Activated CD4-positive, alpha-beta T cell treated with anti-CD3 and anti-CD28 coated beads, Interleukin-2, amount 10 ng/mL, durations not matched to agents 7 days and 5 days (primary cell): Measurements from ENCODE around the gene MAST4. TPM values are rescaled to one million over a fixed set of nuclear protein-coding genes. Genes with fewer than 3 reads are reported as not detected.

Experiments
- CTCF ChIA-PET: fragments of 350-600 bp; sonication (Branson Sonifier 250); formaldehyde crosslinking; loops from one replicate; lab custom pipeline; 2021; ENCODE audit warnings: antibody characterized with exemption; lab: Charles Lee
- POLR2A ChIA-PET: fragments of 350-600 bp; sonication (Branson Sonifier 250); formaldehyde crosslinking; loops from one replicate; lab custom pipeline; 2021; ENCODE audit warnings: antibody characterized with exemption; lab: Charles Lee
- DNase-seq: peaks from one replicate; pipeline ENCODE4 v3.0.0-alpha.2; 2020
- H3K27ac Mint-ChIP-seq: one replicate; pipeline ENCODE4 v1.8.0; 2021; ENCODE audit warnings: mild to moderate bottlenecking, moderate library complexity, mixed read lengths
- H3K27me3 Mint-ChIP-seq: one replicate; pipeline ENCODE4 v1.8.0; 2021; ENCODE audit warnings: mixed read lengths
- H3K36me3 Mint-ChIP-seq: one replicate; pipeline ENCODE4 v1.8.0; 2021; ENCODE audit warnings: low read depth, mixed read lengths
- H3K4me1 Mint-ChIP-seq: one replicate; pipeline ENCODE4 v1.8.0; 2021; ENCODE audit warnings: mixed read lengths
- H3K4me3 Mint-ChIP-seq: one replicate; pipeline ENCODE4 v1.8.0; 2021; ENCODE audit warnings: mild to moderate bottlenecking, moderate library complexity, mixed read lengths
- H3K9me3 Mint-ChIP-seq: one replicate; pipeline ENCODE4 v1.8.0; 2021; ENCODE audit warnings: mixed read lengths
- total RNA-seq, 2 experiments: library from RNA; stranded (reverse); gene quantifications; one replicate each; pipeline ENCODE4 v1.2.3, GENCODE V29; 2021

Gene MAST4
- total RNA-seq, 2 experiments from 2014 or later, result 23.5 to 25.8 TPM

- DNase-seq, result no peak
- H3K9me3 Mint-ChIP-seq, result no peaks in the 10 kb centered on the region
- no peak overlapping the region for H3K27ac Mint-ChIP-seq
- H3K27me3 Mint-ChIP-seq, result peaks cover 10% of the 10 kb centered on the region
- H3K4me3 Mint-ChIP-seq, result no peak overlapping the region
- POLR2A ChIA-PET, result no interaction called here
- H3K36me3 Mint-ChIP-seq, result no peaks in the 10 kb centered on the region
- H3K4me1 Mint-ChIP-seq, result no peaks in the 10 kb centered on the region
- CTCF ChIA-PET, result no interaction called here
Observed at GRCh38 chr5:66722686-66723085, 126.5 kb downstream of the MAST4 start.

- Mint-ChIP-seq H3K4me1 (no peaks in the 10 kb centered on the region), H3K36me3 (no peaks in the 10 kb centered on the region), H3K4me3 (no peak overlapping the region), H3K9me3 (no peaks in the 10 kb centered on the region), H3K27ac (no peak overlapping the region), H3K27me3 (peaks cover 15% of the 10 kb centered on the region)
- POLR2A ChIA-PET, result no interaction called here
- CTCF ChIA-PET, result no interaction called here
- no peak for DNase-seq
Observed at GRCh38 chr5:66724349-66725139, 128.4 kb downstream of the MAST4 start.

DNA sequence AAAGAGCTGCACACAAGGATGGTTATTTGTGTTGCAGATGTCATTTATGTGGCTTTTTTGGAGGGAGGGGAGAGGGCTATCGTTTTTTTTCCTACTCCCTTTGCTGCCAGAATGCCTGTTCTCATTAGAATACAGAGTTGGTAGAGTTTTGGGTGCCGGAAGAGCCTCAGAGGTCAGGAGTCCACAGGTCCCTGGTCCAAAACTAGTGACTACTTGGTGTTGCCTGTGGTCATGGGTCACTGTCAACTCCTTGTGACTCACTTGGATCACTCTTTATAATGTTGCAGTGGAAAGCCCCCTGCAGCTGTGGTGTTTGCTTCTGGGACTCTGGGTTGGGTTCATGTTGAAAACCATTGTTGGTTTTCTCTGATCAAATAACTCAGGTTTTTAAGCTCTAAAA, 131.4 kb downstream of the MAST4 start:
- CTCF ChIA-PET, result no interaction called here
- Mint-ChIP-seq H3K4me1 (no peaks in the 10 kb centered on the region), H3K9me3 (no peaks in the 10 kb centered on the region), H3K36me3 (no peaks in the 10 kb centered on the region), H3K27ac (no peak overlapping the region), H3K27me3 (peaks cover 8% of the 10 kb centered on the region), H3K4me3 (no peak overlapping the region)
- DNase-seq, result no peak
- POLR2A ChIA-PET, result no interaction called here

- no peak for DNase-seq
- Mint-ChIP-seq H3K27ac (no peak overlapping the region), H3K4me3 (no peak overlapping the region), H3K36me3 (no peaks in the 10 kb centered on the region), H3K4me1 (no peaks in the 10 kb centered on the region), H3K27me3 (peaks cover 10% of the 10 kb centered on the region), H3K9me3 (no peaks in the 10 kb centered on the region)
- ChIA-PET POLR2A (no interaction called here), CTCF (interaction anchor here (1.4 kb wide), 1 partner anchor 14 kb away, joined by 3 read pairs; no protein-coding TSS in a partner anchor)
Observed at GRCh38 chr5:66728049-66728448, 131.9 kb downstream of the MAST4 start.

DNA sequence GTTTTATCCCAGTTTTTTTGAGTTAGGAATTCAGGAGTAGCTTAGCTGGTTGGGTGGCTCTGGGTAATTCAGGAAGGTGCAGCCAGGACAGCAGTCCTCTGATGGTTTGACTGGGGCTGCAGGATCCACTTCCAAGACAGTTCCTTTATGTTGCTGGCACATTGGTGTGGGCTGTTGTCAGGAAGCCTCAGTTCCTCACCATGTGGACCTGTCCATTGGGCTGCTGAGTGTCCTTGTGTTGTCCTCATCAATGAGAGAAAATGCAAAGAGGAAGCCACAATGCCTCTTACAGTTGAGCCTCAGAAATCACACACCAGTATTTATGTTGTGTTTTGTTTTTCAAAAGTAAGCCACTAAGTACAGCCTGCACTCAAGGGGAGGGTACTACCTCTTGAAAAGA, 140.9 kb downstream of the MAST4 start:
- Mint-ChIP-seq H3K36me3 (no peaks in the 10 kb centered on the region), H3K27me3 (peaks cover 7% of the 10 kb centered on the region), H3K4me3 (no peak overlapping the region), H3K4me1 (no peaks in the 10 kb centered on the region), H3K9me3 (no peaks in the 10 kb centered on the region), H3K27ac (no peak overlapping the region)
- ChIA-PET CTCF (no interaction called here), POLR2A (no interaction called here)
- no peak for DNase-seq

DNA sequence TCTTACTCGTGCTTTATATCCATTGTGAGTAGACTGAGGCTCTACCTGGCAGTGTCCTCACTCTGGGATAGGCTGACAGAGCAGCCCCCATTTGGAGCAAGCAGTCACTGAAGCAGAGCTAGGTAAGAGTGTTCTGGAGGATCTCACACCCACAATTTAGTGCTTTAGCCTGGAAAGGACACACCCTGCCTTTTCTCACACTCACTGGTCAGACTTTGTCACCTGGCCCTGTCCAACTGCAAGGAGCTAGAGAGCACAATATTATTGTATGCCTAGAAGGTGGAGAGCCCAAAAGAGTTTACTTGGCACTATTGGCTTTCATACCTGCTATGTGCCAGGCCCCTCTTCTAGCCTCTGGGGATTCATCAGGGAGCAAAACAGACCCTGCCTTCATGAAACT, 141.9 kb downstream of the MAST4 start:
- no peak overlapping the region for H3K4me3 Mint-ChIP-seq
- CTCF ChIA-PET, result no interaction called here
- H3K4me1 Mint-ChIP-seq, result peaks cover 7% of the 10 kb centered on the region
- no peak for DNase-seq
- no peaks in the 10 kb centered on the region for H3K9me3 Mint-ChIP-seq
- no peak overlapping the region for H3K27ac Mint-ChIP-seq
- H3K36me3 Mint-ChIP-seq, result no peaks in the 10 kb centered on the region
- peaks cover 3% of the 10 kb centered on the region for H3K27me3 Mint-ChIP-seq
- POLR2A ChIA-PET, result no interaction called here

DNA sequence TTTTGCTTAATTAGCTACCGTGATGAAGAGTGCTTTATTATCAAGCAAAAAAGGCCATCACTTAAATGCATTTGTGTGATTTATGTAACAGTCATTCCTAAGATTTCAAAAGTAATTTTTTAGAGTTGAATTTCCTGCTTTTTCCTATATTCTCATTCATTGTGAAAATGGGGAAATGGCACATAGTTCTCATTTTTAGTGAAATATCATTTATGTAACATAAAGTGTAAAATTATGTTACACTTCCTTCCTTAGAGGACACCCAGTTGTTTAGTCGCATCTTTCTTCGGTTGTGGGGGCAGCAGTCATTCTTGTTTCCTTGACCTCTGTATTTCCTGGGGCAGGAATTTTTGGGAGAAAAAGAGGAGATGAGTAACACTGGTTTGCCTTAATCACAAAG, 142.8 kb downstream of the MAST4 start:
- Mint-ChIP-seq H3K4me3 (no peak overlapping the region), H3K9me3 (no peaks in the 10 kb centered on the region), H3K27ac (no peak overlapping the region), H3K27me3 (peaks cover 3% of the 10 kb centered on the region), H3K36me3 (no peaks in the 10 kb centered on the region), H3K4me1 (peaks cover 11% of the 10 kb centered on the region)
- CTCF ChIA-PET, result no interaction called here
- POLR2A ChIA-PET, result no interaction called here
- no peak for DNase-seq

DNA sequence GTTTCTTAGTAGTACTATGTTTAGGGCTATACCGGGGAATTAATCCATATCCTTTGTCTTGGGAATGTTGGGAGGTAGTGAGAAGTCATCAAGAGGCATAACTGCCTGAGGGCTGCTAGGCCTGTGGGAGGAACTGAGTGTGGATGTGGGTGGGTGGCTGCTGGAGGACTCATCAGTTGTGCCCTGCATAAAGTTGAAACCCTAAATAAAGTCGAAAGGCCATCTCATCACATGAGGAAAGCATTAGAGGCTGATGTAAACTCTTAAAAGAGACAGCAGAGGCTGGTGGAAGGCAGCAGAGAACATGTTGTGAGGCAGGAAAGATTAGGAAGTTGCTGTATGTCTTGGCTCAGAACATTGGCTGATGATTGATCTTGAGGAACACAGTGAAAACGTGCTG, 143.8 kb downstream of the MAST4 start:
- ChIA-PET POLR2A (no interaction called here), CTCF (no interaction called here)
- no peaks in the 10 kb centered on the region for H3K9me3 Mint-ChIP-seq
- no peak overlapping the region for H3K4me3 Mint-ChIP-seq
- H3K27me3 Mint-ChIP-seq, result peaks cover 2% of the 10 kb centered on the region
- H3K36me3 Mint-ChIP-seq, result no peaks in the 10 kb centered on the region
- DNase-seq, result no peak
- peaks cover 11% of the 10 kb centered on the region for H3K4me1 Mint-ChIP-seq
- H3K27ac Mint-ChIP-seq, result no peak overlapping the region

DNA sequence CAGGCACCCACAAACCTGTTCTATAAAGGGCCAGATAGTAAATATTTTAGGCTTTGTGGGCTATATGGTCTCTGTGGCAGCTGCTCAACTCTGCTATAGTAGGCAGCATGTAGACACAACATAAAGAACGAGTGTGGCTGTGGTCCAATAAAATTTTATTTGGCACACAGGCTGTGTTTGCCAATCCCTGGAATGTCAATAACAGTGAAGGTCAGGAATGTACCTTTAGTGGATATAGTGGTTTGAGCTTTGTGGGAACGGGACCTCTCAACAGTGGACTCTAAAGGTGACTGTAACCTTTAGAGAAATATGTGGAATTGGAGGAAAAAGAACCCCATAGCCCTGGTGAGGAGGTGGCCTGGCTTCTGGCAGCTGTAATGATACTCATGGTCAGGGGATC, 145.2 kb downstream of the MAST4 start:
- no peak for DNase-seq
- CTCF ChIA-PET, result interaction anchor here (1.4 kb wide), 1 partner anchor 13 kb away, joined by 3 read pairs; no protein-coding TSS in a partner anchor
- no peak overlapping the region for H3K27ac Mint-ChIP-seq
- H3K36me3 Mint-ChIP-seq, result no peaks in the 10 kb centered on the region
- POLR2A ChIA-PET, result no interaction called here
- H3K4me1 Mint-ChIP-seq, result peaks cover 11% of the 10 kb centered on the region
- peaks cover 2% of the 10 kb centered on the region for H3K9me3 Mint-ChIP-seq
- no peak overlapping the region for H3K4me3 Mint-ChIP-seq
- peaks cover 2% of the 10 kb centered on the region for H3K27me3 Mint-ChIP-seq

DNA sequence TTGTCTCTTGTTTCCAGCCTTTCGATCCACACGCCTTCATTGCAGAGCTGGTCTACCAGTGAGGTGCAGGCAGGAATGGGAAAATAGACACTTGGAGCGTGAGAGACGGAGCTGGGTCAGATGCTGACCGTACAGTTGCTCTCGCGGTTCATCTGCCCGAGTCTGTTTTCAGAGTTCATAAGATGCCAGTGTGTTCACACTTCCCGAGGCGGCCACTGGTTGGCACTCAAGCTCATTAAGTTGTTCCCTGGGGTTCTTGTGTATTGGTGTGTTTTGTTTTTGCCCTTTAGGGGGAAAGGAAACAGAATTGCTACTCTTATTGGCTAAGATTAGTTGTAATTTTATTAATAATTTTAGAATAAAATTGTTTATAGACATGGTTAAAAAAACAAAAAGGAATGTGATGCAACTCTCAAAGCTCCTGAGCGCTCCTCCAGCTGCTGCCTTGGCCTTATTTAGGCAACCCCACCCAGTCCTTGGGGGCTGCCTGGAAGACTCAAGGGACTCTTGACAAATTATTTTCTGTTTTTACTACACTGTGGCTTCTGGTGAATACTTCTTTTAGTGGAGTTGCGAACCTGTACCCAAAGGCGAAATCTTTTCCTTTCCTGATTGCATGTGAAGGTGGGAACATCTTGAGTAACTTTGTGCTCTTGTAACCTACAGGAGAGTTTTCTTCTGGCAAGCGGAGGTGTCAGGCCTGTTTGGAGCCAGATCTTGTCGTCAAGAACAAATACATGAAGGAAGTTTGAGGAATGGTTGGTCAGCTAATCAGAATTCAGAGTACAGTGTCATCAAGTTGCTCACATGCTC, 146.1 kb downstream of the MAST4 start:
- Mint-ChIP-seq H3K36me3 (no peaks in the 10 kb centered on the region), H3K27me3 (peaks cover 2% of the 10 kb centered on the region), H3K4me3 (no peak overlapping the region), H3K4me1 (peaks cover 11% of the 10 kb centered on the region), H3K27ac (no peak overlapping the region), H3K9me3 (peaks cover 2% of the 10 kb centered on the region)
- peak; percentile 10 for DNase-seq
- POLR2A ChIA-PET, result no interaction called here
- CTCF ChIA-PET, result interaction anchor here (1.4 to 1.7 kb wide), 2 partner anchors 13 to 15 kb away, joined by 3 to 5 read pairs; no protein-coding TSS in a partner anchor

- H3K27me3 Mint-ChIP-seq, result peaks cover 2% of the 10 kb centered on the region
- H3K36me3 Mint-ChIP-seq, result no peaks in the 10 kb centered on the region
- ChIA-PET POLR2A (no interaction called here), CTCF (interaction anchor here (1.4 to 1.7 kb wide), 2 partner anchors 14 to 15 kb away, joined by 3 to 5 read pairs; no protein-coding TSS in a partner anchor)
- peak; percentile 7 for DNase-seq
- H3K9me3 Mint-ChIP-seq, result peaks cover 2% of the 10 kb centered on the region
- no peak overlapping the region for H3K4me3 Mint-ChIP-seq
- no peak overlapping the region for H3K27ac Mint-ChIP-seq
- H3K4me1 Mint-ChIP-seq, result peaks cover 11% of the 10 kb centered on the region
Observed at GRCh38 chr5:66742896-66743247, 146.7 kb downstream of the MAST4 start.

DNA sequence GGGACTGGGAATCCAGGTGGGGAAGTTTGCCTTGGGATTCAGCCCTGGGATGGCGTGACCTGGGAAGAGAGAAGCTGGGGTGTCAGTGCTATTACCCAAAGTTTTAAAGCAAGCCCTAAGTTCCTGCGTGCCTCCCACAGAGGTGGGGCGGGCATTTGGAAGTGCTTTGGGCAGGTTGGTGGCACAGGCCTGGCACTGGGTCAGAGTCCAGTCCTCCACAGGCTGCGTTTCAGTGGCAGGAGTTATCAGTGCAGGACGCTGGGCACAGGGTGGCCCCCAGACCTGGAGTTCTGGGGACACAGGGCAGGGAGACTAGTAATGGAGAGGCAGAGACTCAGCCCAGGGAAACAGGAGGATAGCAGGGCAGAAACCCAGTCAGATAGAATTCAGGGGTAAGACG, 147.2 kb downstream of the MAST4 start:
- ChIA-PET CTCF (interaction anchor here (1.7 kb wide), 1 partner anchor 14 kb away, joined by 5 read pairs; no protein-coding TSS in a partner anchor), POLR2A (no interaction called here)
- H3K27me3 Mint-ChIP-seq, result peaks cover 2% of the 10 kb centered on the region
- H3K4me1 Mint-ChIP-seq, result peaks cover 11% of the 10 kb centered on the region
- no peak overlapping the region for H3K27ac Mint-ChIP-seq
- no peak overlapping the region for H3K4me3 Mint-ChIP-seq
- H3K36me3 Mint-ChIP-seq, result no peaks in the 10 kb centered on the region
- H3K9me3 Mint-ChIP-seq, result peaks cover 2% of the 10 kb centered on the region
- DNase-seq, result no peak

- H3K4me3 Mint-ChIP-seq, result no peak overlapping the region
- POLR2A ChIA-PET, result no interaction called here
- H3K9me3 Mint-ChIP-seq, result peaks cover 2% of the 10 kb centered on the region
- H3K27me3 Mint-ChIP-seq, result peaks cover 3% of the 10 kb centered on the region
- CTCF ChIA-PET, result interaction anchor here (0.6 to 1.2 kb wide), 2 partner anchors 10 to 129 kb away, joined by 3 read pairs; no protein-coding TSS in a partner anchor
- peaks cover 11% of the 10 kb centered on the region for H3K4me1 Mint-ChIP-seq
- DNase-seq, result no peak
- no peak overlapping the region for H3K27ac Mint-ChIP-seq
- H3K36me3 Mint-ChIP-seq, result no peaks in the 10 kb centered on the region
Observed at GRCh38 chr5:66744040-66744439, 147.8 kb downstream of the MAST4 start.
